ENCODE measurements around the gene ASCL5. TPM values are rescaled to one million over a fixed set of nuclear protein-coding genes. Genes with fewer than 3 reads are reported as not detected.

Gene ASCL5
- total and polyA plus RNA-seq, 2 donors (not counting 1 experiment from before 2014, with no cell fraction given) = not detected

- Histone ChIP-seq H3K79me2 (ENCODE audit: control insufficient read depth, insufficient read depth, low read length) (no peaks in the 10 kb centered on the region), H2AFZ (ENCODE audit: low read length) (no peak overlapping the region), H4K20me1 (ENCODE audit: control insufficient read depth, extremely low read depth, insufficient read depth, low read length) (no peaks in the 10 kb centered on the region), H3K4me2 (ENCODE audit: extremely low read depth, insufficient read depth, low read length) (no peak overlapping the region), H3K4me1 (ENCODE audit: control insufficient read depth, extremely low read depth, insufficient read depth, low read length) (peaks cover 2% of the 10 kb centered on the region), H3K27me3 (ENCODE audit: control insufficient read depth, insufficient read depth, low read length) (no peaks in the 10 kb centered on the region), H3K36me3 (ENCODE audit: control insufficient read depth, insufficient read depth, low read length) (peaks cover 14% of the 10 kb centered on the region), H3K9me3 (ENCODE audit: control insufficient read depth, insufficient read depth, low read depth, low read length) (no peaks in the 10 kb centered on the region), H3K9ac (ENCODE audit: insufficient read depth, low read length) (no peak overlapping the region), H3K27ac (ENCODE audit: insufficient read depth, low read length) (no peak overlapping the region), H3K4me3 (replicated peaks in 1 of 4; ENCODE audit: control extremely low read depth in 1 of 4, insufficient read depth in 1 of 4, low read depth in 3 of 4, low read length in 4 of 4) (no peak overlapping the region)
- TF ChIP-seq, protein P1, sequence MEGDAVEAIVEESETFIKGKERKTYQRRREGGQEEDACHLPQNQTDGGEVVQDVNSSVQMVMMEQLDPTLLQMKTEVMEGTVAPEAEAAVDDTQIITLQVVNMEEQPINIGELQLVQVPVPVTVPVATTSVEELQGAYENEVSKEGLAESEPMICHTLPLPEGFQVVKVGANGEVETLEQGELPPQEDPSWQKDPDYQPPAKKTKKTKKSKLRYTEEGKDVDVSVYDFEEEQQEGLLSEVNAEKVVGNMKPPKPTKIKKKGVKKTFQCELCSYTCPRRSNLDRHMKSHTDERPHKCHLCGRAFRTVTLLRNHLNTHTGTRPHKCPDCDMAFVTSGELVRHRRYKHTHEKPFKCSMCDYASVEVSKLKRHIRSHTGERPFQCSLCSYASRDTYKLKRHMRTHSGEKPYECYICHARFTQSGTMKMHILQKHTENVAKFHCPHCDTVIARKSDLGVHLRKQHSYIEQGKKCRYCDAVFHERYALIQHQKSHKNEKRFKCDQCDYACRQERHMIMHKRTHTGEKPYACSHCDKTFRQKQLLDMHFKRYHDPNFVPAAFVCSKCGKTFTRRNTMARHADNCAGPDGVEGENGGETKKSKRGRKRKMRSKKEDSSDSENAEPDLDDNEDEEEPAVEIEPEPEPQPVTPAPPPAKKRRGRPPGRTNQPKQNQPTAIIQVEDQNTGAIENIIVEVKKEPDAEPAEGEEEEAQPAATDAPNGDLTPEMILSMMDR (conservative IDR thresholded peaks at IDR 0.05 in 1 of 2, IDR thresholded peaks at IDR 0.05 in 1 of 2; ENCODE audit: low read depth in 1 of 2, low read length in 2 of 2) = peak in 1 of 2 donors; percentile 46
- no peak for TF ChIP-seq EZH2 (IDR thresholded peaks at IDR 0.05; ENCODE audit: low read length, missing control alignments)
- peak; percentile 25 to 58 for DNase-seq (ENCODE audit: low read depth in 2 of 2)
Measured at GRCh38 chr1:201149400-201149799, 22.4 kb upstream of the ASCL5 start.

DNA sequence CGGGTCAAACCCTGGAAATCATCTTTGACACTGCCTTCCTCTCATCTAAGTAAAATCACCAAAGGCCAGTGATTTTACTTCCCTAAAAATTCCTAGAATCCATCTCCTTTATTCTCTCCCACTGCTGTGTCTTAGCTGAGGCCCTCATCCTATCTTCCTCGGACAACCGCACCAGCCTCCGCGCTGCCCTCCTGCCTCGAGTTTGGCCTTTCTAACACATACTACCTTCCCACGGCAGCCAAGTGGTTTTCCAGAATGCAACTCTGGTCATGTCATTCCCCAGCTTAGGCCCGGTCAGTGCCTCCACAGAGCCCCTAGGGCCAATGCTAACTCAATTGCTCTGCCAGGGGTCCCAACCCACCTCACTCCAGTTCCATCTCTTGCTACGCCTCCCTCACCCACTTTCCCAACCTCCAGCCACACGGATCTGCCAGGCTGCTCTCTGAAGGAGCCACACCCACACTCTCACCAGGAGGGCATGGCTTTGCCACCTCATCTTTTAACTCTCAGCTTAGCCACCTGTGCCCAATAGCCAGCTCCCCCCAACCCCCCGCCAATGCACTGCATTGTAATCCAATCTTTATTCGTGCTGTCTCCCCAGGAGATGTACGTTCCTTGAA is 20.5 kb upstream of the ASCL5 start:
- Histone ChIP-seq H3K9me3 (ENCODE audit: control insufficient read depth, insufficient read depth, low read depth, low read length) (no peaks in the 10 kb centered on the region), H3K27ac (ENCODE audit: insufficient read depth, low read length) (no peak overlapping the region), H3K4me3 (replicated peaks in 1 of 4; ENCODE audit: control extremely low read depth in 1 of 4, insufficient read depth in 1 of 4, low read depth in 3 of 4, low read length in 4 of 4) (no peak overlapping the region), H3K9ac (ENCODE audit: insufficient read depth, low read length) (no peak overlapping the region), H3K27me3 (ENCODE audit: control insufficient read depth, insufficient read depth, low read length) (no peaks in the 10 kb centered on the region), H2AFZ (ENCODE audit: low read length) (no peak overlapping the region), H3K79me2 (ENCODE audit: control insufficient read depth, insufficient read depth, low read length) (no peaks in the 10 kb centered on the region), H3K36me3 (ENCODE audit: control insufficient read depth, insufficient read depth, low read length) (peaks cover 24% of the 10 kb centered on the region), H3K4me1 (ENCODE audit: control insufficient read depth, extremely low read depth, insufficient read depth, low read length) (no peaks in the 10 kb centered on the region), H4K20me1 (ENCODE audit: control insufficient read depth, extremely low read depth, insufficient read depth, low read length) (no peaks in the 10 kb centered on the region), H3K4me2 (ENCODE audit: extremely low read depth, insufficient read depth, low read length) (no peak overlapping the region)
- no peak for DNase-seq (ENCODE audit: low read depth in 2 of 2)
- TF ChIP-seq, protein P1 (conservative IDR thresholded peaks at IDR 0.05 in 1 of 2, IDR thresholded peaks at IDR 0.05 in 1 of 2; ENCODE audit: low read depth in 1 of 2, low read length in 2 of 2) = no peak
- no peak for TF ChIP-seq EZH2 (IDR thresholded peaks at IDR 0.05; ENCODE audit: low read length, missing control alignments)

- H3K4me3 ChIP-seq (replicated peaks in 1 of 4; ENCODE audit: control extremely low read depth in 1 of 4, insufficient read depth in 1 of 4, low read depth in 3 of 4, low read length in 4 of 4) = no peak overlapping the region
- H4K20me1 ChIP-seq (ENCODE audit: control insufficient read depth, extremely low read depth, insufficient read depth, low read length) = no peaks in the 10 kb centered on the region
- no peaks in the 10 kb centered on the region for H3K4me1 ChIP-seq (ENCODE audit: control insufficient read depth, extremely low read depth, insufficient read depth, low read length)
- no peak for DNase-seq (ENCODE audit: low read depth in 2 of 2)
- TF ChIP-seq, protein P1 (conservative IDR thresholded peaks at IDR 0.05 in 1 of 2, IDR thresholded peaks at IDR 0.05 in 1 of 2; ENCODE audit: low read depth in 1 of 2, low read length in 2 of 2) = no peak
- no peaks in the 10 kb centered on the region for H3K79me2 ChIP-seq (ENCODE audit: control insufficient read depth, insufficient read depth, low read length)
- H3K4me2 ChIP-seq (ENCODE audit: extremely low read depth, insufficient read depth, low read length) = no peak overlapping the region
- peaks cover 23% of the 10 kb centered on the region for H3K36me3 ChIP-seq (ENCODE audit: control insufficient read depth, insufficient read depth, low read length)
- no peak overlapping the region for H3K9ac ChIP-seq (ENCODE audit: insufficient read depth, low read length)
- no peaks in the 10 kb centered on the region for H3K9me3 ChIP-seq (ENCODE audit: control insufficient read depth, insufficient read depth, low read depth, low read length)
- no peak overlapping the region for H2AFZ ChIP-seq (ENCODE audit: low read length)
- no peak overlapping the region for H3K27ac ChIP-seq (ENCODE audit: insufficient read depth, low read length)
- H3K27me3 ChIP-seq (ENCODE audit: control insufficient read depth, insufficient read depth, low read length) = no peaks in the 10 kb centered on the region
Measured at GRCh38 chr1:201146626-201147390, 19.8 kb upstream of the ASCL5 start.

Data from fibroblast of lung (primary cell).